CD4-positive, alpha-beta memory T cell (primary cell): ENCODE results near the gene PARS2. TPM values are rescaled to one million over a fixed set of nuclear protein-coding genes. Genes with fewer than 3 reads are reported as not detected.

Source experiments
- CTCF ChIA-PET: fragments of 350-600 bp; sonication (Branson Sonifier 250); formaldehyde crosslinking; loops from one replicate; lab custom pipeline; 2021; ENCODE audit warnings: inconsistent platforms; ENCODE audit not compliant: partially characterized antibody; lab: Charles Lee
- POLR2A ChIA-PET: fragments of 350-600 bp; sonication (Branson Sonifier 250); formaldehyde crosslinking; loops from one replicate; lab custom pipeline; 2021; ENCODE audit not compliant: partially characterized antibody; lab: Charles Lee
- DNase-seq, 5 donors: peaks; one replicate each; pipeline versions ENCODE4 v3.0.0 to v3.0.0-alpha.2; 2020 to 2022; ENCODE audit warnings: mixed read lengths in 1 of 5
- H3K27ac ChIP-seq: one replicate; pipeline ENCODE4 v1.7.0; 2013; ENCODE audit warnings: low read depth, low read length
- H3K27me3 ChIP-seq: 2 replicates; pipeline ENCODE4 v1.7.0; 2013; ENCODE audit warnings: mild to moderate bottlenecking, low read length, moderate library complexity; ENCODE audit not compliant: insufficient read depth
- H3K36me3 ChIP-seq: 2 replicates; pipeline ENCODE4 v1.7.0; 2013; ENCODE audit warnings: mild to moderate bottlenecking, low read length, moderate library complexity; ENCODE audit not compliant: insufficient read depth
- H3K4me1 ChIP-seq: 2 replicates; pipeline ENCODE4 v1.7.0; 2013; ENCODE audit warnings: mild to moderate bottlenecking, low read length, moderate library complexity; ENCODE audit not compliant: insufficient read depth
- H3K4me3 ChIP-seq, 2 donors: one replicate each; pipeline ENCODE4 v1.7.0; 2013; ENCODE audit warnings: low read length in 2 of 2, mild to moderate bottlenecking in 1 of 2
- H3K9me3 ChIP-seq, 2 donors: one replicate each; pipeline ENCODE4 v1.7.0; 2013; ENCODE audit warnings: low read length in 2 of 2, control low read depth in 1 of 2; ENCODE audit not compliant: control insufficient read depth in 1 of 2
- H3K27ac Mint-ChIP-seq, 7 donors: one replicate each; pipeline ENCODE4 v1.8.0; 2020 to 2021; ENCODE audit warnings: mixed read lengths in 7 of 7, mild to moderate bottlenecking in 6 of 7, inconsistent platforms in 3 of 7, moderate library complexity in 3 of 7
- H3K27me3 Mint-ChIP-seq, 2 donors: one replicate each; pipeline ENCODE4 v1.8.0; 2020 to 2021; ENCODE audit warnings: mixed read lengths in 2 of 2
- H3K36me3 Mint-ChIP-seq, 2 donors: one replicate each; pipeline ENCODE4 v1.8.0; 2020 to 2021; ENCODE audit warnings: mixed read lengths in 2 of 2, inconsistent platforms in 1 of 2, mild to moderate bottlenecking in 1 of 2
- H3K4me1 Mint-ChIP-seq, 4 donors: one replicate each; pipeline ENCODE4 v1.8.0; 2020 to 2021; ENCODE audit warnings: mixed read lengths in 4 of 4, mild to moderate bottlenecking in 1 of 4
- H3K4me3 Mint-ChIP-seq, 8 donors: one replicate each; pipeline ENCODE4 v1.8.0; 2020 to 2021; ENCODE audit warnings: mixed read lengths in 8 of 8, mild to moderate bottlenecking in 7 of 8, moderate library complexity in 6 of 8, inconsistent platforms in 3 of 8
- H3K9me3 Mint-ChIP-seq, 8 donors: one replicate each; pipeline ENCODE4 v1.8.0; 2020 to 2021; ENCODE audit warnings: mixed read lengths in 8 of 8, mild to moderate bottlenecking in 5 of 8, inconsistent platforms in 3 of 8, moderate library complexity in 1 of 8
- intact Hi-C: fragments of 100-400 bp; cut with micrococcal nuclease; formaldehyde crosslinking; loops from one replicate; pipeline ENCODE4 v1.15.1; 2023
- polyA plus RNA-seq, 2 donors: library from polyadenylated mRNA; unstranded; fragments of 300-500 nt; fragmentation: Illumina TruSeq; gene quantifications; one replicate each; pipeline ENCODE4 v1.2.3, GENCODE V29; 2021
- total RNA-seq, 2 experiments: library from RNA; stranded (reverse); gene quantifications; one replicate each; pipeline ENCODE4 v1.2.3, GENCODE V29; 2021

The PARS2 gene
- total RNA-seq (1 to 10 TPM; 5.0 to 6.0 TPM), polyA plus RNA-seq (1 to 10 TPM in 1 of 2 donors, under 1 TPM in 1; 0.42 to 4.0 TPM)

DNA sequence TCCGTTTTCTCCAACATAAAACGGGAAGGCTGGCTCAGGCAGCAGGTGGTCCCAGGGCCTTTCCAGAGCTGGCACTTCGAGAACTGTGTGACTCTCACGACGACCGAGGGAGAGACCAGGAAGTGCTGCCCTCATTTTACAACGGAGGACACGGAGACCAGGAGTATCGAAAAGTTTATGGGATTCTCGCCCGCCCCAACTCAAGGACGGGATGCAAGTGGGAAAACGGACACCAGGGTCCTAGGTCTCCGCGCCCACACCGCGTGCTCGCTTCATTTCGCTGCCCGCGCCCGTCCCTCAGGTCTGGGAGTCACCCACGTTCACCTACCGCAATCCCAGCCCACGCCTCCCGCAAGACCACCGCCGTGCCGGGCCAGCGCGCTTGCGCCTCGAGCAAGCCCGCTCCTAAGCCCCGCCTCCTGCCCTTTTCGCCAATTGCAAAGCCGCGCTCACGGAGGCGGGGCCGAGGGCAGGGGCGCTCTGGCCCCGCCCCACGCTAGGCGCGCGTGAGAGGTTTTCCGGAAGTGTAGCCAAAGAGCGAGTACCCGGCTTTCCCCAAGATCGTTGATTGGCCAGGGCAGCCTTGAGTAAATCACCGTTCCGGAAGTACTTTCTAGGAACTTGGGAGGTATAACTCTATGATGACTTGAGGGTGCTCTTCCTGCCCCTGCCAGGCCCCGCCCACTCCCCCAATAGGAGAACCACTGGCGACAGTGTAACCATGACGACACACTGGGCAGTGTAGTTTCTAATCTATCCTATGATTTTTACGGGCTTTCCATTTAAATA is at the start of gene PARS2:
PARS2 (minus strand) TSS at position 391 of the 789 bp plus-strand sequence. CDS start 5,362 bp downstream, outside the sequence.
- CTCF ChIA-PET: interaction anchor here (1.7 kb wide), 1 partner anchor 36 kb away, joined by 4 read pairs; the partner anchor contains the start of gene TTC22

DNA sequence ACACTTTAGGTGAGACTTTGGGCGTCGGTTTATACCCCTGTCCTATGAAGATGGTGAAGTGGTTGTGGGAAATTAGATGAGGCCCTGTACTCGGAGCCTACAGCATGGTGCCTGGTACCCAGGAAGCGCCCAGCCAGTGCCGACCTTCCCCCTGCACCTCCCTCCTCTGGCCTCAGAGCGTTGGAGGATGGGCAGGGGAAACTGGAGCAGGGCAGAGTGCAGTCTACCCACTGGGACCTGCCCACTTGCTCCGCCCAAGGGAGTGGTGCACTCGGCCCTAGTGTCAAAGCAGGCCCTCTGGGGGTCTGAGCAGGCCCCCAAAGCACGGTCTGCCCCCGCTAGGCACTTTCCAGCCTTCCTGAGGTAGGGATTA is 49.8 kb upstream of the PARS2 start:
- H3K9me3 Mint-ChIP-seq: no peaks in the 10 kb centered on the region
- peaks cover 0 to 3% of the 10 kb centered on the region in 2 donors for H3K27me3 Mint-ChIP-seq
- no peak overlapping the region for H3K27ac Mint-ChIP-seq
- ChIA-PET POLR2A (no interaction called here), CTCF (interaction anchor here (0.9 to 1.8 kb wide), 4 partner anchors 10 to 315 kb away, joined by 3 to 7 read pairs (median 5); partner anchors contain the start of gene TTC22)
- H3K36me3 Mint-ChIP-seq: no peaks in the 10 kb centered on the region
- DNase-seq: no peak
- Histone ChIP-seq H3K27me3 (no peaks in the 10 kb centered on the region), H3K4me1 (no peaks in the 10 kb centered on the region), H3K36me3 (no peaks in the 10 kb centered on the region), H3K4me3 (no peak overlapping the region), H3K9me3 (no peaks in the 10 kb centered on the region), H3K27ac (no peak overlapping the region)
- H3K4me3 Mint-ChIP-seq: no peak overlapping the region
- intact Hi-C loops: no loop called here
- H3K4me1 Mint-ChIP-seq: peaks cover 4 to 10% (median 5%) of the 10 kb centered on the region in 4 donors

More for the DNA sequence above, at the start of gene PARS2:
- intact Hi-C loops: loop anchor here (1.0 to 2.0 kb wide), 5 partner anchors 36 to 926 kb away; partner anchors contain the start of genes LRRC42, NDC1, TCEANC2 and TMEM59
- H3K4me3 Mint-ChIP-seq: peak within 1 kb of the TSS; percentile 92 to 98 (median 94)
- Histone ChIP-seq H3K9me3 (no peaks in the 10 kb centered on the region), H3K4me1 (peaks cover 11% of the 10 kb centered on the region), H3K4me3 (peak within 1 kb of the TSS; percentile 92 to 100), H3K27ac (peak within 1 kb of the TSS; percentile 71), H3K27me3 (no peaks in the 10 kb centered on the region), H3K36me3 (no peaks in the 10 kb centered on the region)
- H3K27me3 Mint-ChIP-seq: no peaks in the 10 kb centered on the region
- peak within 1 kb of the TSS; percentile 84 to 97 (median 93) for H3K27ac Mint-ChIP-seq
- DNase-seq: peak; percentile 92 to 98 (median 98)
- peaks cover 0 to 2% (median 0%) of the 10 kb centered on the region in 8 donors for H3K9me3 Mint-ChIP-seq
- POLR2A ChIA-PET: interaction anchor here (2.1 to 3.4 kb wide), 3 partner anchors 36 to 711 kb away, joined by 7 to 24 read pairs (median 13); partner anchors contain the start of genes TCEANC2, TMEM59, TTC22 and TTC4
- H3K4me1 Mint-ChIP-seq: peaks cover 8 to 27% (median 19%) of the 10 kb centered on the region in 4 donors
- H3K36me3 Mint-ChIP-seq: peaks cover 0 to 8% of the 10 kb centered on the region in 2 donors

DNA sequence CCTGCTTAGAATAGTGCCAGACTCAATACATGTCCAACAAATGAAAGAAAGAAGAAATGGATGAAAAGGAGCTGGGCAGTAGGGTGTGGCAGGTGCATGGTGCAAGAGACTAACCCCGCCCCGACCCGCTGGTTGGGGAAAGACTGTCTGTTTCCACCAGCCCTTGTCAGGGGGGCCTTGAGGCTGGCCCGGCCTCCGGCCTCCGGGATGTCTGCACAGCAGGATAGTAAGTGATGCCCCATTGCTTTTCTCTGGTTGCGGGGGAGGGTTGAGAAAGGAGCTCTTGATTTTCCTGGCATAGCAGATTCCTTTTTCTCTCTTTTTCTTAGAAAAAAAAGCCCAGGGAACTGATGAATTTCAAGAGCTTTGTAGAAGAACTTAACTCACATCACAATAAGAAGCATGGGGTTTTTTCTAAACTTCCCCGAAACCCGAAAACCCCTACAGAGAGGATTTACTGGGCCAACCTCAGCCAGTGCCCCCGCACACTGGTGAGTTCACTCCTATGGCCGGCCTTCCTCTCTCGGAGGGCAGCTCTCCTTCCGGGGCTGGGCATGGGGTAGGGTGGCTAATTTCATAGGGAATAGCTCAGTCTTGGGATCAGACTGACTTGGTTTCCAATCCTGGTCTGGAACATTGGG is 49.3 kb upstream of the PARS2 start:
- Histone ChIP-seq H3K36me3 (no peaks in the 10 kb centered on the region), H3K9me3 (no peaks in the 10 kb centered on the region), H3K4me1 (no peaks in the 10 kb centered on the region), H3K4me3 (no peak overlapping the region), H3K27me3 (no peaks in the 10 kb centered on the region), H3K27ac (no peak overlapping the region)
- H3K27me3 Mint-ChIP-seq: peaks cover 0 to 3% of the 10 kb centered on the region in 2 donors
- no peak for DNase-seq
- peak overlapping the region in 1 of 8 donors; percentile 14 for H3K4me3 Mint-ChIP-seq
- H3K4me1 Mint-ChIP-seq: peaks cover 4 to 10% (median 5%) of the 10 kb centered on the region in 4 donors
- no peaks in the 10 kb centered on the region for H3K36me3 Mint-ChIP-seq
- H3K27ac Mint-ChIP-seq: no peak overlapping the region
- intact Hi-C loops: no loop called here
- H3K9me3 Mint-ChIP-seq: no peaks in the 10 kb centered on the region
- POLR2A ChIA-PET: no interaction called here
- CTCF ChIA-PET: interaction anchor here (0.9 to 1.8 kb wide), 3 partner anchors 9 to 141 kb away, joined by 3 to 6 read pairs (median 4); partner anchors contain the start of gene TTC22

DNA sequence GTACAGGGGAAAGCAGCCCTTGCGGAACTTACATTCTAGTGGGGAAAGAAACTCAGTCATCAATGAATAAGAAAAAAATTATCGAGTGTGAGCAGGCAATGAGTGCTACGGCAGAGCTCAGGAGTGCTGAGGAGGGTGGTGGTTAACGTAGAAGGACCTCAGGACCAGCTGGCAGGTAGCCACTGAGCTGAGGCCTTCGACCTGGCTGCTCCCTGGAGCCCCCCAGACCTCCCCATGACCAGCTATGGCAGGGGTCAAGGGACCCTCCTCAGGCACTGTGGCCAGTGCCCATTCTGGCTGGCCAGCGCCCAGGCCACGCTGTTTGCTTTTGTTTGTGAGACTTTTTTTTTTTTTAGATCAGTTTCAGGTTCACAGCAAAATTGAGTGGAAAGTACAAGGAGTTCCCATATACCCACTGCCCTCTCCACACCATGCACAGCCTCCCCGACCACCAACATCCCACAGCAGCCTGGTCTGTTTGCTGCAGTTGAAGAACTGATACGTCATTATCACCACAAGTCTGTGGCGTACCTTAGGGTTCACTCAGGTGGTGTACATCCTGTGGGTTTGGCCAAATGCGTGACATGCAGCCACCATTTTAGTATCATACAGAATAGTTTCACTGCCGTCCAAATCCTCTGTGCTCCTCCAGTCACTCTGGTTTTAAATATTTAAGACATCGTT is 48.6 kb upstream of the PARS2 start:
- Histone ChIP-seq H3K27me3 (no peaks in the 10 kb centered on the region), H3K4me3 (no peak overlapping the region), H3K9me3 (no peaks in the 10 kb centered on the region), H3K27ac (no peak overlapping the region), H3K36me3 (no peaks in the 10 kb centered on the region), H3K4me1 (no peaks in the 10 kb centered on the region)
- DNase-seq: no peak
- no peaks in the 10 kb centered on the region for H3K9me3 Mint-ChIP-seq
- ChIA-PET CTCF (interaction anchor here (0.9 to 1.6 kb wide), 4 partner anchors 12 to 535 kb away, joined by 3 to 5 read pairs (median 4); partner anchors contain the start of gene TTC22), POLR2A (no interaction called here)
- no peaks in the 10 kb centered on the region for H3K36me3 Mint-ChIP-seq
- no peak overlapping the region for H3K4me3 Mint-ChIP-seq
- intact Hi-C loops: no loop called here
- no peak overlapping the region for H3K27ac Mint-ChIP-seq
- H3K27me3 Mint-ChIP-seq: peaks cover 0 to 3% of the 10 kb centered on the region in 2 donors
- H3K4me1 Mint-ChIP-seq: peaks cover 1 to 9% (median 6%) of the 10 kb centered on the region in 4 donors

DNA sequence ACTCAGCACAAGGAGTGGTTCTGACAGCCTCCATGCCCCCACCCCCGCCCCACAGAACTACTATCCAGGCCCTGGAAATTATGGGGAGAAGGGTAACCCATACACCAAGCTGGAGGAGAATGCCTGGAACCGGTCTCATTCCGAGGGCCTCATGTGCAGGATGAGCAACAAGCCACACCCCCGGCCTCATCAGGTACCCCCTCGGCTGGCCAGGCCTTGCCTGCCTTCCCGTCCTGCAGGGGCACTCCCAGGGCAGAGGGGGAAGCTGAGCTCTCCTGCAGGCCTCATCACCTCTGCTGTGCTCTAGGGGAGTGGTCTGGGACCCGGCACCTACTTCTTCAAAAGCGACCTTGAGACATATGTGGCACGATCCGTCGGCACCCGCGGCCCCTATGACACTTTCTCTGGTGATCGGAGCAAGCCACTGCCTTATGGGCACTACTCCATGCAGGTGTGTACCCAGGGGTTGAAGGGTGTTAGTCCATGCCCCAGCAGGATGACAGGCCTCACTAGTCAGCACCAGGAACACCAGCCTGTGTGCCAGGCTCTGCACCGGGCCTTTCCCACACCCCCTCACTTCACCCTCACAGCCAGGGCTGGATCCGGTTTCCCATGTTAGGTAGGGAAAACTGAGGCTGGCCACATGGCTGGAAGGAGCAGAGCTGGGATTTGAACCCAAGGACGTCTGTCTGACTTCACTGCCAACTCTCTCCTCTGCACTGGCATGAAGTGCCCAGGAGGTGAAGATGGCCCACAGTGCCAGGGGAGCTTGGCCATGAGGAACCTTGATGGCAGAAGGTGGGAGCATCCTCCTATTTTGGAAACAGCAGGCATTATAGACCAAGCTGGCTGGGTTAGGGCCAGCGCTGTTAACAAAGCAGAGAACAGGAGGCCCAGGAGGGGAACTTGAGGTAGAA is 47.7 kb upstream of the PARS2 start:
- CTCF ChIA-PET: interaction anchor here (0.7 to 1.6 kb wide), 6 partner anchors 11 to 534 kb away, joined by 3 to 6 read pairs (median 4); partner anchors contain the start of gene TTC22

DNA sequence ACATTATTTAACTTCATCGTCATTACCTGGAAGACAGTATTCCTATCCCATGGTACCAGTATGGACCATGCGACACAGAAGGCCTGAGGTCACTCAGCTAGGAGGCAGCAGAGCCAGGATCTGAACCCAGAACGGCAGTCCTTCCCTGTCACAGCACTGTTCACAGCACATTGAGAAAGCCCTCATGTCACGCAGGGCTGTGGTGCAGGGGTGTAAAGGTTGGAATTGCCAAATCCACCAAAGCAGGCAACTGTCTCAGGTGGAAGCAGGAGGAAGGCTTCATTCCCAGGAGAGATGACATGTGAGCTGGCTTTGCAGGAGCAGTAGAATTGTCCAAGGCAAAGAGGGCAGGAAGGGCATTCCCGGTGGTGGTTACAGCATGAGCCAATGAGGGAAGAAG is 46.7 kb upstream of the PARS2 start:
- H3K36me3 ChIP-seq: no peaks in the 10 kb centered on the region
- Mint-ChIP-seq H3K4me1 (peaks cover 6 to 20% (median 9%) of the 10 kb centered on the region in 4 donors), H3K27ac (no peak overlapping the region), H3K9me3 (no peaks in the 10 kb centered on the region), H3K36me3 (no peaks in the 10 kb centered on the region), H3K4me3 (no peak overlapping the region), H3K27me3 (peaks cover 0 to 3% of the 10 kb centered on the region in 2 donors)
- POLR2A ChIA-PET: no interaction called here
- H3K27me3 ChIP-seq: no peaks in the 10 kb centered on the region
- intact Hi-C loops: loop anchor here (2.0 kb wide), 1 partner anchor 690 kb away; no protein-coding TSS in a partner anchor
- CTCF ChIA-PET: interaction anchor here (1.2 to 1.7 kb wide), 4 partner anchors 10 to 142 kb away, joined by 3 to 6 read pairs (median 5); partner anchors contain the start of gene TTC22
- H3K9me3 ChIP-seq: no peaks in the 10 kb centered on the region
- no peak for DNase-seq
- no peaks in the 10 kb centered on the region for H3K4me1 ChIP-seq
- H3K27ac ChIP-seq: no peak overlapping the region
- no peak overlapping the region for H3K4me3 ChIP-seq

More for the DNA sequence above, 47.7 kb upstream of the PARS2 start:
- H3K4me1 Mint-ChIP-seq: peaks cover 5 to 18% (median 8%) of the 10 kb centered on the region in 4 donors
- peaks cover 0 to 3% of the 10 kb centered on the region in 2 donors for H3K27me3 Mint-ChIP-seq
- H3K9me3 Mint-ChIP-seq: no peaks in the 10 kb centered on the region
- intact Hi-C loops: loop anchor here (2.0 kb wide), 1 partner anchor 691 kb away; no protein-coding TSS in a partner anchor
- no peaks in the 10 kb centered on the region for H3K4me1 ChIP-seq
- no peaks in the 10 kb centered on the region for H3K36me3 ChIP-seq
- no peak for DNase-seq
- no peak overlapping the region for H3K27ac ChIP-seq
- H3K27ac Mint-ChIP-seq: peak overlapping the region in 2 of 7 donors; percentile 57 to 63
- H3K4me3 Mint-ChIP-seq: no peak overlapping the region
- POLR2A ChIA-PET: no interaction called here
- no peaks in the 10 kb centered on the region for H3K9me3 ChIP-seq
- no peaks in the 10 kb centered on the region for H3K36me3 Mint-ChIP-seq
- no peak overlapping the region for H3K4me3 ChIP-seq
- no peaks in the 10 kb centered on the region for H3K27me3 ChIP-seq
